ENCODE measurements around the gene RELT. TPM values are rescaled to one million over a fixed set of nuclear protein-coding genes. Genes with fewer than 3 reads are reported as not detected.

Gene RELT
- total RNA-seq, 1 experiment from 2014 or later, result 10.2 TPM

GRCh38 chr11:73344191-73344607 is 32.0 kb upstream of the RELT start:
- no peak overlapping the region for H3K4ac ChIP-seq (ENCODE audit: low read depth, low read length)
- TF ChIP-seq, protein P1, sequence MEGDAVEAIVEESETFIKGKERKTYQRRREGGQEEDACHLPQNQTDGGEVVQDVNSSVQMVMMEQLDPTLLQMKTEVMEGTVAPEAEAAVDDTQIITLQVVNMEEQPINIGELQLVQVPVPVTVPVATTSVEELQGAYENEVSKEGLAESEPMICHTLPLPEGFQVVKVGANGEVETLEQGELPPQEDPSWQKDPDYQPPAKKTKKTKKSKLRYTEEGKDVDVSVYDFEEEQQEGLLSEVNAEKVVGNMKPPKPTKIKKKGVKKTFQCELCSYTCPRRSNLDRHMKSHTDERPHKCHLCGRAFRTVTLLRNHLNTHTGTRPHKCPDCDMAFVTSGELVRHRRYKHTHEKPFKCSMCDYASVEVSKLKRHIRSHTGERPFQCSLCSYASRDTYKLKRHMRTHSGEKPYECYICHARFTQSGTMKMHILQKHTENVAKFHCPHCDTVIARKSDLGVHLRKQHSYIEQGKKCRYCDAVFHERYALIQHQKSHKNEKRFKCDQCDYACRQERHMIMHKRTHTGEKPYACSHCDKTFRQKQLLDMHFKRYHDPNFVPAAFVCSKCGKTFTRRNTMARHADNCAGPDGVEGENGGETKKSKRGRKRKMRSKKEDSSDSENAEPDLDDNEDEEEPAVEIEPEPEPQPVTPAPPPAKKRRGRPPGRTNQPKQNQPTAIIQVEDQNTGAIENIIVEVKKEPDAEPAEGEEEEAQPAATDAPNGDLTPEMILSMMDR (conservative IDR thresholded peaks at IDR 0.05), result no peak
- no peaks in the 10 kb centered on the region for H3K79me1 ChIP-seq (ENCODE audit: insufficient read depth, low read depth, low read length, poor library complexity, severe bottlenecking)
- H2BK15ac ChIP-seq (ENCODE audit: low read depth, low read length), result no peak overlapping the region
- no peak overlapping the region; a peak in 1 of 5 replicates for H3K4me3 Mint-ChIP-seq
- H3T11ph ChIP-seq (ENCODE audit: low read length), result no peak overlapping the region
- H3K23ac ChIP-seq (ENCODE audit: insufficient read length, low read depth, low read length), result no peak overlapping the region
- no peak overlapping the region for H3K27ac ChIP-seq (ENCODE audit: insufficient read length, low read depth, low read length)
- WGBS (ENCODE audit: extremely low coverage, insufficient read length, low lambda C conversion rate), result no CpG with 5 or more reads among the region's 20 CpGs
- H4K20me1 ChIP-seq (ENCODE audit: control insufficient read depth, insufficient read depth, insufficient read length), result peaks cover 2% of the 10 kb centered on the region
- H3K4me1 ChIP-seq (ENCODE audit: insufficient read depth, low read length), result no peaks in the 10 kb centered on the region
- H3K23me2 ChIP-seq (ENCODE audit: insufficient read length, low read depth, low read length, poor library complexity, severe bottlenecking), result peaks cover 3% of the 10 kb centered on the region
- no peak overlapping the region for H3K27ac Mint-ChIP-seq
- H2BK5ac ChIP-seq (ENCODE audit: insufficient read length, low read length), result no peak overlapping the region
- H3K18ac ChIP-seq (ENCODE audit: insufficient read length, low read depth, low read length), result no peak overlapping the region
- no peak overlapping the region for H2AK5ac ChIP-seq (ENCODE audit: insufficient read length, low read length)
- no peak overlapping the region for H4K8ac ChIP-seq (replicated peaks; ENCODE audit: insufficient read length, low read depth, low read length)
- no peaks in the 10 kb centered on the region for H3K9me3 ChIP-seq (ENCODE audit: control insufficient read depth, low read depth, low read length)
- no peaks in the 10 kb centered on the region for H3K9me3 Mint-ChIP-seq
- H2AFZ ChIP-seq (ENCODE audit: low read length), result no peak overlapping the region
- peaks cover 0 to 4% (median 3%) of the 10 kb centered on the region in 3 experiments; a peak in 4 of 7 replicates for H3K36me3 Mint-ChIP-seq (ENCODE audit: insufficient read depth in 1 of 3, low read depth in 3 of 3)
- H2BK20ac ChIP-seq (ENCODE audit: low read depth, low read length, poor library complexity, severe bottlenecking), result no peak overlapping the region
- no peak overlapping the region for H3K9ac ChIP-seq (ENCODE audit: extremely low read depth, insufficient read length, low read length)
- no peak for DNase-seq
- no peak overlapping the region for H3K56ac ChIP-seq (ENCODE audit: insufficient read length, low read depth, low read length)
- H2BK120ac ChIP-seq (ENCODE audit: low read depth, low read length, poor library complexity, severe bottlenecking), result no peak overlapping the region
- H4K5ac ChIP-seq (ENCODE audit: insufficient read length, low read depth, low read length), result no peak overlapping the region
- no peak overlapping the region; the same call in 1 of the 2 replicates for H3K14ac ChIP-seq (ENCODE audit: insufficient read depth, low read length)
- peaks cover 49% of the 10 kb centered on the region for H3K27me3 Mint-ChIP-seq (ENCODE audit: low read depth)
- H4K91ac ChIP-seq (ENCODE audit: insufficient read length, low read depth, low read length), result no peak overlapping the region
- H3K79me2 ChIP-seq (ENCODE audit: insufficient read depth, low read length), result no peaks in the 10 kb centered on the region
- peaks cover 9% of the 10 kb centered on the region; the same call in 1 of the 2 replicates for H3K27me3 ChIP-seq (ENCODE audit: insufficient read depth, low read length)
- no peak overlapping the region for H3K4me2 ChIP-seq (ENCODE audit: insufficient read depth, insufficient read length, low read length)
- peaks cover 26 to 29% of the 10 kb centered on the region in 2 experiments for H3K4me1 Mint-ChIP-seq
- no peak overlapping the region for H2BK12ac ChIP-seq (ENCODE audit: insufficient read length, low read depth, low read length)

Data from H9 (cell line).